DOHH2 (cell line): ENCODE results near the gene SLC8A1.

Experiments
- H3F3A ChIP-seq: fragments of 200-600 bp; sonication (generic), shearing (Covaris generic); 2 replicates; pipeline ENCODE4 v1.6.0; 2016; ENCODE audit warnings: antibody characterized with exemption, mild to moderate bottlenecking; ENCODE audit not compliant: control insufficient read depth, insufficient read depth
- H3K27ac ChIP-seq: fragments of 200-600 bp; sonication (generic); 2 replicates; pipeline ENCODE4 v1.5.1; 2014; ENCODE audit warnings: low read depth, mild to moderate bottlenecking, low read length, moderate library complexity
- H3K27me3 ChIP-seq: fragments of 200-600 bp; sonication (generic); 2 replicates; pipeline ENCODE4 v1.6.1; 2014; ENCODE audit warnings: mild to moderate bottlenecking, low read length, mixed read lengths; ENCODE audit not compliant: control insufficient read depth
- H3K36me3 ChIP-seq: fragments of 200-600 bp; sonication (generic); 2 replicates; pipeline ENCODE4 v1.6.1; 2014; ENCODE audit warnings: mild to moderate bottlenecking, low read length, moderate library complexity, mixed read lengths; ENCODE audit not compliant: control insufficient read depth
- H3K4me1 ChIP-seq: fragments of 200-600 bp; sonication (generic); 2 replicates; pipeline ENCODE4 v1.6.1; 2014; ENCODE audit warnings: mild to moderate bottlenecking, low read length, mixed read lengths; ENCODE audit not compliant: control insufficient read depth
- H3K4me2 ChIP-seq: fragments of 200-600 bp; sonication (generic); 2 replicates; pipeline ENCODE4 v1.6.0; 2014; ENCODE audit warnings: mild to moderate bottlenecking, low read length, moderate library complexity
- H3K4me3 ChIP-seq: fragments of 200-600 bp; sonication (generic); 2 replicates; pipeline ENCODE4 v1.5.1; 2014; ENCODE audit warnings: mild to moderate bottlenecking, low read length, mixed read lengths
- H3K79me2 ChIP-seq: fragments of 200-600 bp; sonication (generic); 2 replicates; pipeline ENCODE4 v1.6.1; 2014; ENCODE audit warnings: mild to moderate bottlenecking, low read length, mixed read lengths; ENCODE audit not compliant: control insufficient read depth
- H3K9me2 ChIP-seq: fragments of 200-600 bp; sonication (generic); replicated peaks from 2 replicates; pipeline ENCODE4 v1.6.1; 2014; ENCODE audit warnings: mild to moderate bottlenecking, low read length, mixed read lengths; ENCODE audit not compliant: control insufficient read depth
- H3K9me3 ChIP-seq: fragments of 200-600 bp; sonication (generic); 2 replicates; pipeline ENCODE4 v1.6.1; 2014; ENCODE audit warnings: antibody characterized with exemption, low read length, mixed read lengths; ENCODE audit not compliant: control insufficient read depth, insufficient read depth
- H4K20me1 ChIP-seq: fragments of 200-600 bp; sonication (generic); 2 replicates; pipeline ENCODE4 v1.6.0; 2014; ENCODE audit warnings: low read depth, mild to moderate bottlenecking, antibody characterized with exemption, low read length, moderate library complexity; ENCODE audit not compliant: control insufficient read depth, insufficient read depth
- CTCF ChIP-seq: fragments of 200-600 bp; sonication (generic); IDR thresholded peaks from one replicate; pipeline ENCODE4 v1.5.1; 2014; ENCODE audit warnings: antibody characterized with exemption, mild to moderate bottlenecking, low read depth, low read length; ENCODE audit not compliant: poor library complexity, severe bottlenecking
- EZH2phosphoT487 ChIP-seq: fragments of 200-600 bp; sonication (generic); IDR thresholded peaks from 2 replicates; pipeline ENCODE4 v1.6.1; 2017; ENCODE audit warnings: borderline replicate concordance, mild to moderate bottlenecking, antibody characterized with exemption, low read length, moderate library complexity, mixed read lengths

Gene SLC8A1

GRCh38 chr2:40321822-40322221 is 130.1 kb downstream of the SLC8A1 start:
- Histone ChIP-seq H3K27me3 (no peaks in the 10 kb centered on the region), H3K4me1 (peaks cover 100% of the 10 kb centered on the region), H3K4me2 (peak overlapping the region; percentile 97), H3F3A (peaks cover 22% of the 10 kb centered on the region), H3K36me3 (peaks cover 34% of the 10 kb centered on the region), H3K4me3 (peak overlapping the region; percentile 78), H3K79me2 (peaks cover 67% of the 10 kb centered on the region), H3K9me3 (peaks cover 3% of the 10 kb centered on the region; the same call in 1 of the 2 replicates), H3K9me2 (no peaks in the 10 kb centered on the region), H3K27ac (peak overlapping the region; percentile 93), H4K20me1 (no peaks in the 10 kb centered on the region)
- TF ChIP-seq EZH2phosphoT487: no peak
- TF ChIP-seq CTCF: no peak

DNA sequence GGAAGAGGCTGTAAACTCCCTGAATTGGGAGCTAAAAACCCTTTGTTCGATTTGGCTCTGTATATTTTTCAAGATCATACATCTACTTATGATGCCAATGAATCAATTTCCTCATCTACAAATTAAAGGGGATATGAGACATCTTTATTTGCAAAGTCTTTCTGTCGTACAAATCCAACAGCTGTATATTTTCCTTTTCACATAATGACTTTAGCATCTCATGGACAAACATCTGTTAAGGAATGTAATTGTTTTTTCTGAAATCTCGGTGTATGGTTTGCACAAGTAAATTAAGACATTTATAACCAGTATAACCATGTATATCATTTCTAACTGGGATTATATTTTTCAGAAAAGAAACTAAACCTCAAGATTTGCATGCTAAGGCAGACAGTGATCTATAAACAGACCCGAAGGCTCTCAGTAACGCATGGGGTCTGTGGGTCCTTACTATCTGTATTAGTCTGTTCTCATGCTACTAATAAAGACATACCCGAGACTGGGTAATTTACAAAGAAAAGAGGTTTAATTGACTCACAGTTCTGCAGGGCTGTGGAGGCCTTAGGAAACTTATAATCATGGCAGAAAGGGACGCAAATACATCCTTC is 130.8 kb downstream of the SLC8A1 start:
- peaks cover 34% of the 10 kb centered on the region for H3K36me3 ChIP-seq
- no peaks in the 10 kb centered on the region for H4K20me1 ChIP-seq
- H3K4me2 ChIP-seq: peak overlapping the region; percentile 97
- TF ChIP-seq CTCF: no peak
- TF ChIP-seq EZH2phosphoT487: no peak
- H3K9me3 ChIP-seq: peaks cover 3% of the 10 kb centered on the region; the same call in 1 of the 2 replicates
- peaks cover 67% of the 10 kb centered on the region for H3K79me2 ChIP-seq
- H3K27me3 ChIP-seq: no peaks in the 10 kb centered on the region
- peaks cover 22% of the 10 kb centered on the region for H3F3A ChIP-seq
- peak overlapping the region; percentile 78 for H3K4me3 ChIP-seq
- peak overlapping the region; percentile 93 for H3K27ac ChIP-seq
- H3K4me1 ChIP-seq: peaks cover 100% of the 10 kb centered on the region
- no peaks in the 10 kb centered on the region for H3K9me2 ChIP-seq

DNA sequence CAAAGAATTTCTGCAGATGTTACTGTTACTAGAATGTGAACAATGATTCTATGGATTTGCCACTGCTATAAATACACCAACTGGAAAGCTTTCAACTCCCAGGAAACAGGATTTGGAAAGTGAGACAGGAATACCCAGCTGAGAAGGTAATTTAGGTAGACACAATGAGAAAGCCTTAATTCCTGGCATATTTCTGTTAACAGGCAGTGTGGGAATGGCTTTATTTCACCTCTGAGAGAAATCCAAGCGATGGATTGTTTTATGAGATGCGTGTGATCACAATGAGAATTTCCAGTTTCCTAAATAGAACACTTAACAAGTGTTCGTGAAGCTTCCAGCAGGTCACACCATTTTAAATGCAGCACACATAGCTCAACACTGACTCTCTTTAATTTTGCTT is 133.0 kb downstream of the SLC8A1 start:
- peaks cover 20% of the 10 kb centered on the region; the same call in 1 of the 2 replicates for H3K9me3 ChIP-seq
- peaks cover 79% of the 10 kb centered on the region for H3K4me1 ChIP-seq
- H3K27me3 ChIP-seq: no peaks in the 10 kb centered on the region
- no peak overlapping the region for H3K27ac ChIP-seq
- H3K9me2 ChIP-seq: no peaks in the 10 kb centered on the region
- TF ChIP-seq EZH2phosphoT487: no peak
- peak; percentile 16 for TF ChIP-seq CTCF
- peaks cover 12% of the 10 kb centered on the region for H3F3A ChIP-seq
- peak overlapping the region; percentile 97 for H3K4me2 ChIP-seq
- peaks cover 54% of the 10 kb centered on the region for H3K79me2 ChIP-seq
- no peak overlapping the region; the same call in 1 of the 2 replicates for H3K4me3 ChIP-seq
- H4K20me1 ChIP-seq: no peaks in the 10 kb centered on the region
- peaks cover 47% of the 10 kb centered on the region for H3K36me3 ChIP-seq
